A673 (cell line): ENCODE measurements around the gene VWA8. TPM values are rescaled to one million over a fixed set of nuclear protein-coding genes. Genes with fewer than 3 reads are reported as not detected.

Source experiments
- BruUV-seq: library from RNA; stranded (reverse); fragments of 400-500 nt; replicated peaks from 2 replicates; lab custom pipeline; 2021; lab: Mats Ljungman, UMichigan
- CTCF ChIA-PET: fragments of 300-600 bp; sonication (Branson Sonifier 250); formaldehyde crosslinking; loops from one replicate; lab custom pipeline; 2022; ENCODE audit warnings: antibody characterized with exemption; lab: Charles Lee
- POLR2A ChIA-PET: fragments of 300-600 bp; sonication (Branson Sonifier 250); formaldehyde crosslinking; loops from one replicate; lab custom pipeline; 2022; ENCODE audit warnings: antibody characterized with exemption; ENCODE audit not compliant: low non-redundant PET; lab: Charles Lee
- DNase-seq: peaks from one replicate; pipeline ENCODE4 v3.0.0-alpha.2; 2015; ENCODE audit warnings: low spot score
- H3K27ac ChIP-seq: fragments of 200-600 bp; sonication (generic); 2 replicates; pipeline ENCODE4 v1.5.1; 2016; ENCODE audit warnings: mixed run types, low read depth, mild to moderate bottlenecking, mixed read lengths, antibody characterized with exemption, low read length; ENCODE audit not compliant: poor library complexity, severe bottlenecking
- H3K27me3 ChIP-seq: fragments of 200-600 bp; sonication (generic); replicated peaks from 2 replicates; pipeline ENCODE4 v1.6.1; 2017; ENCODE audit warnings: mixed run types, low read depth, mild to moderate bottlenecking, mixed read lengths, antibody characterized with exemption, low read length; ENCODE audit not compliant: insufficient read depth, poor library complexity
- H3K36me3 ChIP-seq: fragments of 200-600 bp; sonication (generic); 2 replicates; pipeline ENCODE4 v1.6.1; 2016; ENCODE audit warnings: mixed run types, mild to moderate bottlenecking, mixed read lengths, antibody characterized with exemption, low read length; ENCODE audit not compliant: insufficient read depth, poor library complexity, severe bottlenecking
- H3K4me1 ChIP-seq: fragments of 200-600 bp; sonication (generic); 2 replicates; pipeline ENCODE4 v1.6.1; 2017; ENCODE audit warnings: mixed run types, mild to moderate bottlenecking, mixed read lengths, antibody characterized with exemption, low read length; ENCODE audit not compliant: insufficient read depth, poor library complexity, severe bottlenecking
- H3K4me3 ChIP-seq: fragments of 200-600 bp; sonication (generic); 2 replicates; pipeline ENCODE4 v1.5.1; 2016; ENCODE audit warnings: low read depth, mixed run types, mild to moderate bottlenecking, mixed read lengths, low read length; ENCODE audit not compliant: poor library complexity, severe bottlenecking
- H3K9me3 ChIP-seq: fragments of 200-600 bp; sonication (generic); 2 replicates; pipeline ENCODE4 v1.6.1; 2016; ENCODE audit warnings: mixed run types, low read depth, mild to moderate bottlenecking, mixed read lengths, antibody characterized with exemption, low read length; ENCODE audit not compliant: poor library complexity, severe bottlenecking
- CTCF ChIP-seq: fragments of 300-800, 200-600 bp; sonication (generic); conservative IDR thresholded peaks from 2 replicates; pipeline ENCODE4 v1.5.1; 2017; ENCODE audit warnings: low read depth, mild to moderate bottlenecking, antibody characterized with exemption, low read length, moderate library complexity, mixed read lengths
- EZH2 ChIP-seq: fragments of 200-600 bp; sonication (generic); IDR thresholded peaks from 2 replicates; pipeline ENCODE4 v1.6.1; 2017; ENCODE audit warnings: borderline replicate concordance, low read depth, mild to moderate bottlenecking, mixed read lengths, antibody characterized with exemption, low read length; ENCODE audit not compliant: poor library complexity, severe bottlenecking
- intact Hi-C: fragments of 100-400 bp; cut with micrococcal nuclease; formaldehyde crosslinking; loops from one replicate; pipeline ENCODE4 v1.10.0; 2022; ENCODE audit not compliant: unreplicated experiment
- total RNA-seq: library from RNA; stranded (reverse); gene quantifications from 2 replicates; pipeline ENCODE4 v1.2.3, GENCODE V29; 2021

The VWA8 gene
- total RNA-seq, 1 experiment from 2014 or later = 18.5 TPM

- no peaks in the 10 kb centered on the region for H3K9me3 ChIP-seq
- H3K27ac ChIP-seq = no peak overlapping the region
- H3K36me3 ChIP-seq = no peaks in the 10 kb centered on the region
- CTCF ChIA-PET = no interaction called here
- H3K27me3 ChIP-seq = no peaks in the 10 kb centered on the region
- H3K4me3 ChIP-seq = no peak overlapping the region
- peaks cover 2% of the 10 kb centered on the region for H3K4me1 ChIP-seq
- intact Hi-C loops = loop anchor here (10.0 kb wide), 1 partner anchor 591 kb away; no protein-coding TSS in a partner anchor
- no TSS peak for BruUV-seq
- no peak for DNase-seq
- TF ChIP-seq CTCF (no peak), EZH2 (no peak)
- POLR2A ChIA-PET = no interaction called here
These were observed 315.6 kb downstream of the VWA8 start for GRCh38 chr13:41645331-41645730.

GRCh38 chr13:41644742-41645141 lies 316.2 kb downstream of the VWA8 start:
- BruUV-seq = no TSS peak
- Histone ChIP-seq H3K4me1 (peaks cover 7% of the 10 kb centered on the region), H3K27ac (no peak overlapping the region), H3K4me3 (no peak overlapping the region), H3K27me3 (no peaks in the 10 kb centered on the region), H3K36me3 (no peaks in the 10 kb centered on the region), H3K9me3 (no peaks in the 10 kb centered on the region)
- POLR2A ChIA-PET = no interaction called here
- CTCF ChIA-PET = interaction anchor here (0.6 kb wide), 1 partner anchor 8 kb away, joined by 3 read pairs; no protein-coding TSS in a partner anchor
- TF ChIP-seq EZH2 = no peak
- TF ChIP-seq CTCF = no peak
- DNase-seq = no peak
- intact Hi-C loops = loop anchor here (10.0 kb wide), 1 partner anchor 590 kb away; no protein-coding TSS in a partner anchor

GRCh38 chr13:41643507-41643906 lies 317.4 kb downstream of the VWA8 start:
- intact Hi-C loops = loop anchor here (10.0 kb wide), 1 partner anchor 589 kb away; no protein-coding TSS in a partner anchor
- POLR2A ChIA-PET = no interaction called here

More at GRCh38 chr13:41643507-41643906, 317.4 kb downstream of the VWA8 start:
- TF ChIP-seq EZH2 (no peak), CTCF (no peak)
- no TSS peak for BruUV-seq
- Histone ChIP-seq H3K36me3 (no peaks in the 10 kb centered on the region), H3K9me3 (no peaks in the 10 kb centered on the region), H3K27ac (no peak overlapping the region), H3K4me3 (no peak overlapping the region), H3K4me1 (peaks cover 7% of the 10 kb centered on the region), H3K27me3 (no peaks in the 10 kb centered on the region)
- DNase-seq = no peak
- CTCF ChIA-PET = no interaction called here
